GM15510 (cell line): ENCODE results near the gene TMEM108.

ENCODE experiments used
- POLR2A ChIP-seq: IDR thresholded peaks from 3 replicates; pipeline ENCODE4 v1.6.1; 2011; ENCODE audit warnings: borderline replicate concordance; ENCODE audit not compliant: insufficient read length; ENCODE audit errors: extremely low read depth

TMEM108 gene

GRCh38 chr3:133371676-133372075 is 333.5 kb downstream of the TMEM108 start:
- no peak for TF ChIP-seq POLR2A

DNA sequence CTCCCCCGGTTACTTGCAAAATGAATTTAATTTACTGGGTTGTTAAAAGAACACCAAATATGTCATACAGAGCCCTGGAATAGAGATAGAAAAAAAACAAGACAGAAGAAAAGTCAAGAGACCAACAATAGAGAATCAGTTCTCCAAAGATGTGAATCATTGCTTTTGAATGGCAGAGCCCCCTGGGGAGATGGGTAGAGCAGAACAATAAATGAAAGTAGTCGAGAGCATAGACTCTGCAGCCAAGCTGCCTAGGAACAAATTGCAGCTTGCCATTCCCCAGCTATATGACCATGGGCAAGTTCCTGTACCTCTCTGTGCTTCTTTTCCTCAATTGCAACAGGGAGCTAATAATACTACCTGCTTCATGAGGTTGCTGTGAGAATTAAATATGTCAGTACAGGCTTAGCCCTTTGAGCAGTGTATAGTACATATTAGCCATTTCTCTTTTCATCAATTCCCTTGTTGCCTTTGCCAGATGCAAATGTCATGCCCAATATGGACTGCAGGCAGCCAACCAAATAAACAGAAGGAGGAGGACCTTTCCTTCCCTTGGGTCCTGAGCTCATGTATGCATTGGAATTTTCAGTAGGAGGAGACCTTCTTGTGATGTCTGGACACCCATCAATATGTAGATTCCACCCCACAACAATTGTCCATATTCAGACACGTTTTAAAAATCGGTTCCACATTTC is 336.7 kb downstream of the TMEM108 start:
- TF ChIP-seq POLR2A, result no peak

- TF ChIP-seq POLR2A, result no peak
These were observed 337.2 kb downstream of the TMEM108 start for GRCh38 chr3:133375403-133375745.

GRCh38 chr3:133376810-133377209 is 338.6 kb downstream of the TMEM108 start:
- no peak for TF ChIP-seq POLR2A

- no peak for TF ChIP-seq POLR2A
These were observed 339.2 kb downstream of the TMEM108 start for GRCh38 chr3:133377396-133377795.

- TF ChIP-seq POLR2A, result no peak
These were observed 341.7 kb downstream of the TMEM108 start for GRCh38 chr3:133379926-133380325.

DNA sequence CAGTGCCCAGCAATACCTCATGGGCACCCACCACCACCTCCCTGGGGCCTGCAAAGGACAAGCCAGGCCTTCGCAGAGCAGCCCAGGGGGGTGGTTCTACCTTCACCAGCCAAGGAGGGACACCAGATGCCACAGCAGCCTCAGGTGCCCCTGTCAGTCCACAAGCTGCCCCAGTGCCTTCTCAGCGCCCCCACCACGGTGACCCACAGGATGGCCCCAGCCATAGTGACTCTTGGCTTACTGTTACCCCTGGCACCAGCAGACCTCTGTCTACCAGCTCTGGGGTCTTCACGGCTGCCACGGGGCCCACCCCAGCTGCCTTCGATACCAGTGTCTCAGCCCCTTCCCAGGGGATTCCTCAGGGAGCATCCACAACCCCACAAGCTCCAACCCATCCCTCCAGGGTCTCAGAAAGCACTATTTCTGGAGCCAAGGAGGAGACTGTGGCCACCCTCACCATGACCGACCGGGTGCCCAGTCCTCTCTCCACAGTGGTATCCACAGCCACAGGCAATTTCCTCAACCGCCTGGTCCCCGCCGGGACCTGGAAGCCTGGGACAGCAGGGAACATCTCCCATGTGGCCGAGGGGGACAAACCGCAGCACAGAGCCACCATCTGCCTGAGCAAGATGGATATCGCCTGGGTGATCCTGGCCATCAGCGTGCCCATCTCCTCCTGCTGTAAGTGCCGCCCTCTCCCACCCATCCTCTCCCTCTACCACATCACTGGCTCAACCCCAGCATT is 342.5 kb downstream of the TMEM108 start:
- TF ChIP-seq POLR2A, result no peak

DNA sequence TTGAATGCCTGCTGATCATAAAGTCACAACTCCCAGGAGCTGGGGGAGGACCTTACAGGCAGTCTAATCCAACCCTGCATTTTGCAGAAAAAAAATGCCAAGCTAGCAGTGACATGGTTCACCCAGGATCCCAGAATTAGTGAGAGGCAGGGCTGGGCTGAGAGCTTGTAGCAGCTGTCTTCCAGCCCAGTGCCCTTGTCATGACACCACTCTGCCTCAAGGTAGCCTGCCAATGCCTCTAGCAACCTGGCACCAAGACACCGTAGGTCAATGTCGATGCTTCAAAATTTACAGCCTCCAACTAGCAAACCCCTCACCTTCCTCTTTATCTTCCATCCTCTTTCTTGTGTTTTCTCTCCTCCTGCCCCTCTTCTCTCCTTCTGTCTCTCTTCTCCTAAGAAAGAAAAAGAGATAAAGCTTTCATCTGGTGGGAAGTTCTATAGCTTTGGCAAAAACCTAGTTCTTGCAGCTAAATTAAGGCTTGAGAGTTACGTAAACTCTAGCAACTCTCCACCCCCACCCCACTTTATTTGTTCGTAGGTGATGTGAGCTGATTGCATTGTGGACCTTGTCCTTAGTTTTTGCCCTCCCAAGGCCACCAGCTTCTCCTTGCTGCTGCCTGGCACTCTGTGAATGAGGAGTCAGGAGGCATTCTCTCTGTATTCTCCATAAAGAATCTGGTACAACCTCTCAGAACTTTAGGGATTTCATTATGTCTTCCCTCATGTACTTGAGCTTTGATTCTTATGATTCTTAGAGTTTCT is 343.3 kb downstream of the TMEM108 start:
- TF ChIP-seq POLR2A, result no peak

DNA sequence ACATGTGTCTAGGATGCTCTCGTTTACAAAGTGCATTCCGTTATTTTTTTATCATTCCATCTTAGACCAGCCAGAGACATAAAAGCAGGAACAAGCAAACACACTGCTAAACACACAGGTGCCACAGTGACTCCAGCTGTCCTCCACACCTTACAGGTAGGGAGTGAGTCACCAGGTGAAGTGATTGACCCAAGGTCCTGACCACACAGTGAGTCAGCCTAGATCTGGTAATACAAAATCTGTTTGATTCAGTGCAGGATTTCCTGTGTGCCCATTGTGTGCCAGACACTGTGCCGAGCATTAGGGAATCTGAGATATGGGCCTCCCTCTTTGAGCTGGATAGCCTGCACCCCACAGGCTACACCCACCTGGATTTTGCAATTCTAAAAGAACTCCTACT is 345.0 kb downstream of the TMEM108 start:
- no peak for TF ChIP-seq POLR2A

DNA sequence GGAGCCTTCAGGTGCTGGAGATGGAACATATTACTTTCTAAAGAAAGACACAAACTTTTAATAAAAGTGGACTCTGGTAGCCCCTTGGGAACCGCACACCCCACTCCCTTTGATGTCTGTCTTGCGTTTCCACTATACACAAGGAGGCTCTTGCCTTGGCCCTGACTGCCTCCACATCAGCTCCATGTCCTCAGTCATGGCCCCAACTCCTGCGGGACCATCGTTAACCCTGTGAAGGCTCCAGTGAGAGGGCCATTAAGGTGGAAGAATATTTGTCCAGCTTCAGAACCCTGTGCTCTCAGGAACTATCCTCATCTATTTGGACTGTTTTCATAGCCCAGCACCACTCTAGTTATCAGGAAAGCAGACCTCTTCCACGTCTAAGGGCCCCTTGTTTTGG is 345.6 kb downstream of the TMEM108 start:
- no peak for TF ChIP-seq POLR2A

DNA sequence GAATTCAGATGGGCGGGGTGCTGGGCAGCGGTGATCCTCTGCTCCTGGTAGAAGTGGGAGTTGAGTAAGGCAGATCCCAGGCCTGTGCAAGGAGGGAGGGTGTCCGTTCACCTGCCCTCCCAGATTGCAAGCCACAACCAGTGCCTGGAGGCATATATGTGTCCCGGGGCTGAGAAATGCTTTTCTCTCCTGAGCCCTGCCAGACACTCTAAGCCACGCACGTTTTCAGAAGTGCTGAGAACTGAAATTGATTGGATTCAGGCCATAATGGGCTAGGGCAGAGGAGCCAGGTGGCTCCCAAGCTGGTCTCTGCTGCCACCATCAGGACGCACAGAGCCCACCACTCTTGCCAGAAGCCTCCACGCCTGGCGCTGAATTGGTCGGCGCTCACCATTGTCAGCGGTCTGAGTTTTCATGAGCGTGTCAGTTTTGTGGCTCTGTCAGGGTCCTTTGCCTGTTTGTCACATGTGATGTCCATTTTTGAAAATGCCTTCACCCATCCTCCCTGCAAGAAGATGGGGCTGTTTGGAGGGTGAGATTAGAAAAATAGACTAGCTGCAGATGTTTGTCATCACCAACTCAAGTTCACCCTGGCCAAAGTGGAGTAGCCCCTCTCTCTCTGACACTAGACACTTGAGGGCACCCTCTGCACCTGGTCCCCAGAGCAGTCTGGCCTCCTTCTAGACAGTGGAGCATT is 346.3 kb downstream of the TMEM108 start:
- TF ChIP-seq POLR2A, result no peak

- TF ChIP-seq POLR2A, result no peak
These were observed 348.7 kb downstream of the TMEM108 start for GRCh38 chr3:133386876-133387275.

DNA sequence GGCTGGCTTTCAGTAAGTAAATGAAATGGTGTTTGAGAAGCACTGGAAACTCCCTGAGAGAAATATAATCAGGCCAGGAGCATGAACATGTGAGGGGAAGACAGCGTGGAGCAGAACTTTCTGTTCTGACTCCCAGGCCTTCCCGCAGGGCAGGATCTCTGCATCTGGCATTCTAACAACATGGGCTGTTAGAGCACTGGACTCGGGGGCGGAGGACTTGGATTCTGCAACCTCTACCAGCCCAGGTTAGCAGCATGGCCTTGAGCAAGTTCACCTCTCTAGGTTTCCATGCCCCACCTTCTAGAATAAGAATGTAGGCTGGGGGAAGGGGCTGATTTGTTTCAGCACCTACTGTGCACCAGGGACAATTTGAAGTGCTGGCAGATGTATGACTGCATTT is 349.1 kb downstream of the TMEM108 start:
- TF ChIP-seq POLR2A, result no peak

DNA sequence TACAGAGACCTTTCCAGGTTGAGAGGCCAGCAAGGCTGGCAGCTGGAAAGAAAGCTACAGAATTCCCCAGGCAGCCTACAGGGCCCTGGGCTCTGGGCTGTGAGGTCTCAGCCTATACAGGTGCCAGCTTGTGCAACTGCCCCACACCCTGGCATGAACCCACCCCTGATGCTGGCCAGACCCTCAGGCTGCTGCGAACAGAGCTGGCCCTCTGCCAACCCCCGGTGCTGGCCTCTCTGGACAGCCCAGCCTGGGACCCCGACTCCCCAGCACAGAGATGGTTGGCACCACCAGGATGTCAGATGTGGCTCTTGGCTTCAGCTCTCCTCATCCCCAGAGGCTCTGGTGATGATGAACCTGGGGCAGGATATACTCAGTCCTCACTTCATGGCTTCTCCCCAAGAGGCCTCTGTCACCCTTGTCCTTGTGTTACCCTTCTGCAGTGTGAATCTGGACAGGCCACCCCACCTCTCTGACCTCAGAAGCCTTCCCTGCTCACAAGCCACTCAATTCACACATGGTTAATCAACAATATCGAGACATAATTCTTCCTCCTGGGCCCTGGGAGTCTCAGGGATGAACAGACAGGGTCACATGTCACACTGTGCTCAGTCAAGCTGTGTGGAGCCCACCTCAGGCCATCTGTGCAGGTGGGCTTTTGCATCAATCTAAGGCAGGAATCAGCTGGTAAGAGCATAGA is 350.7 kb downstream of the TMEM108 start:
- TF ChIP-seq POLR2A, result no peak

- no peak for TF ChIP-seq POLR2A
These were observed 352.5 kb downstream of the TMEM108 start for GRCh38 chr3:133390715-133391114.

- TF ChIP-seq POLR2A, result no peak
These were observed 355.0 kb downstream of the TMEM108 start for GRCh38 chr3:133393204-133393603.
